Left renal cortex interstitium (tissue), 4 donors: ENCODE results near the gene EMC10. TPM values are rescaled to one million over a fixed set of nuclear protein-coding genes. Genes with fewer than 3 reads are reported as not detected.
A peak's percentile ranks its signal among the peaks of the same experiment; 100 is the strongest.

Experiments used
- DNase-seq, 4 donors: peaks; one replicate each; pipeline ENCODE4 v3.0.0-alpha.2; 2013; ENCODE audit warnings: low read depth in 4 of 4, low spot score in 2 of 4, missing footprints in 1 of 4
- polyA plus RNA-seq, 4 donors: library from polyadenylated mRNA; unstranded; fragments of 120-200 nt; gene quantifications; one replicate each; pipeline ENCODE4 v1.2.1, GENCODE V29; 2013; ENCODE audit not compliant: insufficient read length in 4 of 4

The EMC10 gene
- polyA plus RNA-seq, 4 donors: 109 to 209 (median 150) TPM

GRCh38 chr19:50536662-50537305 lies 60.5 kb downstream of the EMC10 start:
- DNase-seq: no peak

GRCh38 chr19:50537306-50537685 lies 61.0 kb downstream of the EMC10 start:
- DNase-seq: no peak

DNA sequence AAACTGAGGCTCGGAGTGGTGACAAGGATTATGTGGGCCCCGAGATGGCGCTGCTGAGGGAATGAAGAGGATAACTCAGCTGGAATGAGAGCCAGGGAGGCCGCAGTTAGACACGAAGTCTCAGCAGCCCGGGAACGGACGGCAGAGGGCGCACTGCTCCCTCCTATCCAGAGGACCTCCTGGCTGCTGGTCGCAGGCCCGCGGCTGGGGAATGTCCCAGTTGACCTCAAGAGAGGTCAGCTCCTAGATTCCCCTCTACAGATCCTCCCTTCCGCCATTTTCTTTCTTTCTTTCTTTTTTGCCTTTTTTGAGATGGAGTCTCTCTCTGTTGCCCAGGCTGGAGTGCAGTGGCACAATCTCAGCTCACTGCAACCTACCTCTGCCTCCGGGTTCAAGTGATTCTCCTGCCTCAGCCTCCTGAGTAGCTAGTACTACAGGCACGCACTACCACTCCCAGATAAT lies 61.5 kb downstream of the EMC10 start:
- peak in 2 of 4 donors; percentile 28 to 40 for DNase-seq

Other genes starting within 250 kb of the EMC10 start
- 10 to 100 TPM; 25.0 to 82.0 (median 48.5) TPM for gene KCNC3, start 147.1 kb upstream of the EMC10 start, polyA plus RNA-seq
- 10 to 100 TPM in 2 of 4 donors, 1 to 10 TPM in 2; 9.0 to 11.0 (median 10.0) TPM for gene NAPSA, start 110.9 kb upstream of the EMC10 start, polyA plus RNA-seq
- gene NR1H2, start 100.0 kb upstream of the EMC10 start, polyA plus RNA-seq: 10 to 100 TPM; 28.9 to 45.4 (median 40.2) TPM
- gene POLD1, start 92.2 kb upstream of the EMC10 start, polyA plus RNA-seq: 10 to 100 TPM; 16.5 to 40.5 (median 33.7) TPM
- 1 to 10 TPM in 2 of 4 donors, under 1 TPM in 2; 0.46 to 1.3 (median 0.90) TPM for gene SPIB, start 57.6 kb upstream of the EMC10 start, polyA plus RNA-seq
- gene MYBPC2, start 43.6 kb upstream of the EMC10 start, polyA plus RNA-seq: 1 to 10 TPM in 3 of 4 donors, under 1 TPM in 1; 0.86 to 1.9 (median 1.2) TPM
- gene GARIN5A, start 341 bp downstream of the EMC10 start, polyA plus RNA-seq: 10 to 100 TPM in 2 of 4 donors, 1 to 10 TPM in 2; 6.6 to 12.4 (median 9.5) TPM
- 10 to 100 TPM in 3 of 4 donors, 1 to 10 TPM in 1; 8.9 to 20.2 (median 15.2) TPM for gene JOSD2, start 34.7 kb downstream of the EMC10 start, polyA plus RNA-seq
- gene ASPDH, start 37.4 kb downstream of the EMC10 start, polyA plus RNA-seq: 10 to 100 TPM in 2 of 4 donors, 1 to 10 TPM in 2; 7.2 to 13.3 (median 10.6) TPM
- gene LRRC4B, start 91.9 kb downstream of the EMC10 start, polyA plus RNA-seq: 10 to 100 TPM; 15.0 to 27.1 (median 22.9) TPM
- 1 to 10 TPM in 1 of 4 donors, under 1 TPM in 3; 0.54 to 1.4 (median 0.73) TPM for gene SYT3, start 163.4 kb downstream of the EMC10 start, polyA plus RNA-seq
- 1 to 10 TPM; 1.3 to 5.1 (median 3.4) TPM for gene C19orf81, start 172.9 kb downstream of the EMC10 start, polyA plus RNA-seq
- gene SHANK1, start 243.3 kb downstream of the EMC10 start, polyA plus RNA-seq: 1 to 10 TPM; 4.3 to 9.9 (median 6.9) TPM
- 10 to 100 TPM; 30.0 to 45.4 (median 35.2) TPM for gene CLEC11A, start 246.9 kb downstream of the EMC10 start, polyA plus RNA-seq